HEK293T (cell line): ENCODE data around the gene FOXL2.

Experiments used
- CTCF ChIA-PET: fragments of 350-600 bp; formaldehyde crosslinking; extraction: SDS; loops from one replicate; lab custom pipeline; 2021; ENCODE audit warnings: antibody characterized with exemption, inconsistent platforms; lab: Yijun Ruan, JAX
- POLR2A ChIA-PET: fragments of 350-600 bp; formaldehyde crosslinking; extraction: SDS; loops from one replicate; lab custom pipeline; 2020; ENCODE audit warnings: antibody characterized with exemption, inconsistent platforms; lab: Yijun Ruan, JAX
- DNase-seq: peaks from one replicate; pipeline ENCODE4 v3.0.0; 2012; ENCODE audit warnings: mixed read lengths; ENCODE audit errors: extremely low spot score
- ARNT ChIP-seq: fragments of 450-650 bp; IDR thresholded peaks from 2 replicates; pipeline ENCODE4 v1.6.1; 2017; ENCODE audit warnings: mild to moderate bottlenecking
- BHLHE40 ChIP-seq: fragments of 450-650 bp; IDR thresholded peaks from 2 replicates; pipeline ENCODE4 v1.6.1; 2016; ENCODE audit warnings: mild to moderate bottlenecking, moderate library complexity, borderline replicate concordance
- CTBP1 ChIP-seq: fragments of 450-650 bp; IDR thresholded peaks from 2 replicates; pipeline ENCODE4 v1.6.1; 2016; ENCODE audit warnings: borderline replicate concordance
- ELF4 ChIP-seq: fragments of 450-650 bp; IDR thresholded peaks from 2 replicates; pipeline ENCODE4 v1.6.1; 2017; ENCODE audit warnings: antibody characterized with exemption
- FOXA1 ChIP-seq: fragments of 450-650 bp; IDR thresholded peaks from 2 replicates; pipeline ENCODE4 v1.6.1; 2016; ENCODE audit warnings: mild to moderate bottlenecking
- FOXK2 ChIP-seq: fragments of 450-650 bp; IDR thresholded peaks from 2 replicates; pipeline ENCODE4 v1.6.1; 2016; ENCODE audit warnings: mild to moderate bottlenecking
- FOXM1 ChIP-seq: fragments of 450-650 bp; IDR thresholded peaks from 2 replicates; pipeline ENCODE4 v1.6.1; 2017; ENCODE audit warnings: mild to moderate bottlenecking, borderline replicate concordance
- HDGF ChIP-seq: fragments of 450-650 bp; IDR thresholded peaks from 2 replicates; pipeline ENCODE4 v1.6.1; 2017; ENCODE audit warnings: antibody characterized with exemption, borderline replicate concordance
- L3MBTL2 ChIP-seq: fragments of 450-650 bp; conservative IDR thresholded peaks from 2 replicates; pipeline ENCODE4 v1.6.1; 2016; ENCODE audit warnings: mild to moderate bottlenecking
- LEF1 ChIP-seq: fragments of 450-650 bp; IDR thresholded peaks from 2 replicates; pipeline ENCODE4 v1.6.1; 2017; ENCODE audit warnings: mild to moderate bottlenecking, borderline replicate concordance
- NFRKB ChIP-seq: fragments of 450-650 bp; IDR thresholded peaks from 2 replicates; pipeline ENCODE4 v1.6.1; 2016; ENCODE audit warnings: mild to moderate bottlenecking, moderate library complexity
- PKNOX1 ChIP-seq: fragments of 450-650 bp; IDR thresholded peaks from 2 replicates; pipeline ENCODE4 v1.6.1; 2016
- SP1 ChIP-seq: fragments of 450-650 bp; IDR thresholded peaks from 2 replicates; pipeline ENCODE4 v1.6.1; 2017
- SUZ12 ChIP-seq: fragments of 450-650 bp; IDR thresholded peaks from 2 replicates; pipeline ENCODE4 v1.6.1; 2016; ENCODE audit warnings: mild to moderate bottlenecking
- TARDBP ChIP-seq: fragments of 450-650 bp; IDR thresholded peaks from 2 replicates; pipeline ENCODE4 v1.6.1; 2016
- ZNF384 ChIP-seq: fragments of 450-650 bp; IDR thresholded peaks from 2 replicates; pipeline ENCODE4 v1.6.1; 2016

The FOXL2 gene

GRCh38 chr3:138907539-138907938 is 39.4 kb downstream of the FOXL2 start:
- ChIA-PET CTCF (interaction anchor here (1.2 kb wide), 1 partner anchor 8 kb away, joined by 3 read pairs; no protein-coding TSS in a partner anchor), POLR2A (no interaction called here)
- DNase-seq: no peak
- TF ChIP-seq SUZ12 (no peak), ELF4 (no peak), PKNOX1 (no peak), FOXA1 (no peak), L3MBTL2 (no peak), LEF1 (no peak), BHLHE40 (no peak), ZNF384 (no peak), TARDBP (no peak), FOXM1 (no peak), FOXK2 (no peak), ARNT (no peak), SP1 (no peak), CTBP1 (no peak)

GRCh38 chr3:138902171-138902570 is 44.8 kb downstream of the FOXL2 start:
- ChIA-PET CTCF (interaction anchor here (0.6 to 1.0 kb wide), 2 partner anchors 13 to 22 kb away, joined by 3 to 4 read pairs; no protein-coding TSS in a partner anchor), POLR2A (no interaction called here)
- no peak for DNase-seq
- no peak for TF ChIP-seq BHLHE40
- TF ChIP-seq ELF4: no peak
- TF ChIP-seq NFRKB: no peak
- no peak for TF ChIP-seq ZNF384
- TF ChIP-seq FOXM1: no peak
- TF ChIP-seq SP1: no peak
- TF ChIP-seq TARDBP: no peak
- no peak for TF ChIP-seq HDGF
- no peak for TF ChIP-seq SUZ12
- no peak for TF ChIP-seq L3MBTL2
- TF ChIP-seq FOXK2: no peak

GRCh38 chr3:138901567-138901966 is 45.4 kb downstream of the FOXL2 start:
- TF ChIP-seq SP1 (no peak), PKNOX1 (no peak), LEF1 (no peak), HDGF (no peak), FOXK2 (no peak), NFRKB (no peak), L3MBTL2 (no peak), CTBP1 (no peak), SUZ12 (no peak), BHLHE40 (no peak), TARDBP (no peak), FOXM1 (no peak), ARNT (no peak), ELF4 (no peak), ZNF384 (no peak), FOXA1 (no peak)
- ChIA-PET CTCF (interaction anchor here (0.6 to 1.0 kb wide), 3 partner anchors 11 to 1493 kb away, joined by 3 to 4 read pairs (median 4); no protein-coding TSS in a partner anchor), POLR2A (interaction anchor here (1.2 kb wide), 1 partner anchor 11 kb away, joined by 3 read pairs; no protein-coding TSS in a partner anchor)
- DNase-seq: no peak

- ChIA-PET POLR2A (interaction anchor here (1.4 kb wide), 1 partner anchor 16 kb away, joined by 3 read pairs; no protein-coding TSS in a partner anchor), CTCF (interaction anchor here (1.2 to 3.4 kb wide), 2 partner anchors 16 to 24 kb away, joined by 3 to 11 read pairs; no protein-coding TSS in a partner anchor)
- DNase-seq: no peak
- no peak for TF ChIP-seq L3MBTL2
- TF ChIP-seq FOXA1: no peak
- TF ChIP-seq NFRKB: no peak
- TF ChIP-seq ARNT: no peak
- TF ChIP-seq CTBP1: no peak
- TF ChIP-seq HDGF: no peak
- no peak for TF ChIP-seq FOXM1
- no peak for TF ChIP-seq FOXK2
- no peak for TF ChIP-seq SUZ12
- no peak for TF ChIP-seq PKNOX1
- no peak for TF ChIP-seq BHLHE40
- no peak for TF ChIP-seq TARDBP
- no peak for TF ChIP-seq LEF1
- no peak for TF ChIP-seq ZNF384
- no peak for TF ChIP-seq ELF4
- no peak for TF ChIP-seq SP1
These were observed 47.5 kb downstream of the FOXL2 start for GRCh38 chr3:138899351-138899991.

GRCh38 chr3:138898708-138899107 is 48.2 kb downstream of the FOXL2 start:
- DNase-seq: no peak
- TF ChIP-seq LEF1 (no peak), TARDBP (no peak), SP1 (no peak), FOXA1 (no peak), ELF4 (no peak), L3MBTL2 (no peak), ARNT (no peak), FOXM1 (no peak), ZNF384 (no peak), SUZ12 (no peak), HDGF (no peak)
- ChIA-PET POLR2A (interaction anchor here (1.4 kb wide), 1 partner anchor 17 kb away, joined by 3 read pairs; no protein-coding TSS in a partner anchor), CTCF (interaction anchor here (0.7 to 3.4 kb wide), 2 partner anchors 17 to 43 kb away, joined by 3 to 11 read pairs; no protein-coding TSS in a partner anchor)
